HEK293 (cell line): ENCODE results near the gene STAG3.
A peak's percentile ranks its signal among the peaks of the same experiment; 100 is the strongest.

Experiments used
- CTCF ChIA-PET: fragments of 350-600 bp; formaldehyde crosslinking; extraction: SDS; loops from one replicate; lab custom pipeline; 2021; ENCODE audit warnings: antibody characterized with exemption; lab: Yijun Ruan, JAX
- POLR2A ChIA-PET: fragments of 300-600 bp; formaldehyde crosslinking; extraction: SDS; loops from one replicate; lab custom pipeline; 2020; ENCODE audit warnings: antibody characterized with exemption, inconsistent platforms; lab: Yijun Ruan, JAX
- H3K27ac ChIP-seq: fragments of 200-500 bp; sonication (Bioruptor generic); 2 replicates; pipeline ENCODE4 v1.5.1; 2014; ENCODE audit warnings: low read depth, low read length, control low read depth, inconsistent platforms; ENCODE audit errors: extremely low read depth
- H3K36me3 ChIP-seq, 2 experiments: fragments of 200-500 bp in 1 of 2; sonication (Bioruptor generic) in 1 of 2; 1 replicate in 1 of 2; 2 replicates in 1 of 2; pipeline ENCODE4 v1.5.1; 2014 to 2017; ENCODE audit warnings: inconsistent platforms in 2 of 2, low read length in 2 of 2; ENCODE audit not compliant: control insufficient read depth in 2 of 2, insufficient read depth in 1 of 2
- H3K4me1 ChIP-seq: fragments of 200-500 bp; sonication (Bioruptor generic); 2 replicates; pipeline ENCODE4 v1.5.1; 2014; ENCODE audit warnings: mild to moderate bottlenecking, low read length, inconsistent platforms; ENCODE audit not compliant: control insufficient read depth, insufficient read depth
- H3K4me3 ChIP-seq: 2 replicates; pipeline ENCODE4 v1.5.1; 2011; ENCODE audit warnings: low read depth, mild to moderate bottlenecking, control low read depth, low read length, moderate library complexity
- H3K9me3 ChIP-seq: fragments of 200-500 bp; sonication (Bioruptor generic); 2 replicates; pipeline ENCODE4 v1.5.1; 2014; ENCODE audit warnings: low read depth, low read length, inconsistent platforms; ENCODE audit not compliant: control insufficient read depth, insufficient read depth
- CTCF ChIP-seq: fragments of 450-650 bp; formaldehyde crosslinking; IDR thresholded peaks from 2 replicates; pipeline ENCODE4 v1.5.1; 2016; ENCODE audit warnings: missing biosample characterization, missing genetic modification characterization
- GLI2 ChIP-seq: fragments of 450-650 bp; formaldehyde crosslinking; IDR thresholded peaks from 2 replicates; pipeline ENCODE4; 2017; ENCODE audit warnings: missing biosample characterization, missing genetic modification characterization, low read depth, borderline replicate concordance
- KLF1 ChIP-seq: fragments of 450-650 bp; formaldehyde crosslinking; IDR thresholded peaks from 2 replicates; pipeline ENCODE4 v1.5.1; 2016; ENCODE audit warnings: missing biosample characterization, missing genetic modification characterization
- KLF10 ChIP-seq: fragments of 450-650 bp; IDR thresholded peaks from 2 replicates; pipeline ENCODE4 v1.5.1; 2018; ENCODE audit warnings: missing biosample characterization, mild to moderate bottlenecking, missing genetic modification characterization
- REST ChIP-seq: fragments of 450-650 bp; formaldehyde crosslinking; IDR thresholded peaks from 2 replicates; pipeline ENCODE4 v1.5.1; 2016; ENCODE audit warnings: missing biosample characterization, missing genetic modification characterization
- TCF7L2 ChIP-seq: IDR thresholded peaks from 2 replicates; pipeline ENCODE4 v1.6.1; 2011; ENCODE audit warnings: low read depth, mild to moderate bottlenecking, inconsistent platforms, low read length, moderate library complexity, borderline replicate concordance
- TSHZ1 ChIP-seq: fragments of 450-650 bp; formaldehyde crosslinking; IDR thresholded peaks from 2 replicates; pipeline ENCODE4 v1.5.1; 2016; ENCODE audit warnings: missing biosample characterization, missing genetic modification characterization, borderline replicate concordance
- ZBTB1 ChIP-seq: fragments of 450-650 bp; formaldehyde crosslinking; IDR thresholded peaks from 2 replicates; pipeline ENCODE4 v1.5.1; 2016; ENCODE audit warnings: missing biosample characterization, missing genetic modification characterization
- ZBTB17 ChIP-seq: fragments of 450-650 bp; formaldehyde crosslinking; IDR thresholded peaks from 2 replicates; pipeline ENCODE4 v1.5.1; 2016; ENCODE audit warnings: missing biosample characterization, missing genetic modification characterization
- ZNF133 ChIP-seq: fragments of 450-650 bp; formaldehyde crosslinking; IDR thresholded peaks from 2 replicates; pipeline ENCODE4 v1.5.1; 2016; ENCODE audit warnings: missing biosample characterization, missing genetic modification characterization
- ZNF146 ChIP-seq: fragments of 450-650 bp; formaldehyde crosslinking; IDR thresholded peaks from 2 replicates; pipeline ENCODE4 v1.5.1; 2016; ENCODE audit warnings: missing biosample characterization, missing genetic modification characterization
- ZNF157 ChIP-seq: fragments of 450-650 bp; formaldehyde crosslinking; IDR thresholded peaks from 2 replicates; pipeline ENCODE4 v1.5.1; 2016; ENCODE audit warnings: missing biosample characterization, missing genetic modification characterization
- ZNF211 ChIP-seq: fragments of 450-650 bp; formaldehyde crosslinking; IDR thresholded peaks from 2 replicates; pipeline ENCODE4 v1.5.1; 2016; ENCODE audit warnings: low read depth, missing biosample characterization, missing genetic modification characterization
- ZNF350 ChIP-seq: fragments of 450-650 bp; formaldehyde crosslinking; IDR thresholded peaks from 2 replicates; pipeline ENCODE4 v1.5.0; 2017; ENCODE audit warnings: missing biosample characterization, mild to moderate bottlenecking, missing genetic modification characterization
- ZNF433 ChIP-seq: fragments of 450-650 bp; formaldehyde crosslinking; IDR thresholded peaks from 2 replicates; pipeline ENCODE4 v1.5.1; 2016; ENCODE audit warnings: missing biosample characterization, missing genetic modification characterization, low read depth
- ZNF48 ChIP-seq: fragments of 450-650 bp; formaldehyde crosslinking; IDR thresholded peaks from 2 replicates; pipeline ENCODE4 v1.5.1; 2016; ENCODE audit warnings: missing biosample characterization, missing genetic modification characterization
- ZNF585B ChIP-seq: fragments of 450-650 bp; formaldehyde crosslinking; IDR thresholded peaks from 2 replicates; pipeline ENCODE4 v1.5.1; 2016; ENCODE audit warnings: missing biosample characterization, missing genetic modification characterization
- ZSCAN30 ChIP-seq: fragments of 450-650 bp; IDR thresholded peaks from 2 replicates; pipeline ENCODE4 v1.5.1; 2018; ENCODE audit warnings: missing biosample characterization, mild to moderate bottlenecking, missing genetic modification characterization, moderate library complexity

Gene STAG3

GRCh38 chr7:100130608-100131453 is 46.9 kb upstream of the STAG3 start (continued):
- TF ChIP-seq ZNF350 (tag by site-specific recombination) (no peak), TCF7L2 (no peak), ZSCAN30 (tag by site-specific recombination) (no peak), KLF10 (tag by site-specific recombination) (no peak), ZNF433 (no peak), ZNF48 (tag by site-specific recombination) (no peak)
- TF ChIP-seq, all 188 proteins: peak for 24

GRCh38 chr7:100132126-100132525 is 45.6 kb upstream of the STAG3 start:
- ChIA-PET CTCF (interaction anchor here (0.6 to 8.7 kb wide), 31 partner anchors 8 to 1731 kb away, joined by 3 to 119 read pairs (median 5); partner anchors contain the start of genes AP4M1, GAL3ST4, GPC2 and MCM7), POLR2A (interaction anchor here (0.9 to 1.3 kb wide), 3 partner anchors 17 to 297 kb away, joined by 3 to 7 read pairs (median 5); partner anchors contain the start of genes AP4M1, LAMTOR4, MCM7 and ZCWPW1)
- TF ChIP-seq ZNF133 (tag by site-specific recombination), result peak; percentile 60; the same call in 1 of the 2 replicates
- no peak for TF ChIP-seq ZNF157 (tag by site-specific recombination)
- TF ChIP-seq KLF1, result peak; percentile 26; the same call in 1 of the 2 replicates
- TF ChIP-seq REST, result no peak
- no peak for TF ChIP-seq ZNF585B (tag by site-specific recombination)
- no peak for TF ChIP-seq TSHZ1 (tag by site-specific recombination)
- no peak for TF ChIP-seq CTCF (tag by site-specific recombination)
- no peak for TF ChIP-seq ZNF146
- TF ChIP-seq ZBTB1 (tag by site-specific recombination), result no peak
- TF ChIP-seq ZNF211, result no peak
- TF ChIP-seq GLI2 (tag by site-specific recombination), result no peak
- TF ChIP-seq ZBTB17, result no peak

More at GRCh38 chr7:100132126-100132525, 45.6 kb upstream of the STAG3 start:
- Histone ChIP-seq H3K4me1 (no peaks in the 10 kb centered on the region), H3K36me3 (no peaks in the 10 kb centered on the region), H3K9me3 (no peaks in the 10 kb centered on the region), H3K27ac (no peak overlapping the region), H3K4me3 (no peak overlapping the region)
